Stimulated activated CD8-positive, alpha-beta memory T cell treated with anti-CD3 and anti-CD28 coated beads, Interleukin-15, amount 100 ng/mL, for 24 hours (primary cell): ENCODE measurements around the gene RPL9.
"Not testable (repeated sequence)": the region's sequence is repeated elsewhere in the genome, so short reads cannot be mapped to it uniquely, and the experiment has no call there.

Experiments used
- DNase-seq: peaks from one replicate; pipeline ENCODE4 v3.0.0-alpha.2; 2020; ENCODE audit warnings: low read depth

The RPL9 gene

GRCh38 chr4:39425297-39425696 lies 33.4 kb downstream of the RPL9 start:
- not testable (repeated sequence) for DNase-seq

- DNase-seq, result no peak
Measured at GRCh38 chr4:39422247-39422646, 36.5 kb downstream of the RPL9 start.

- no peak for DNase-seq
Measured at GRCh38 chr4:39415678-39416283, 42.9 kb downstream of the RPL9 start.

- not testable (repeated sequence) for DNase-seq
Measured at GRCh38 chr4:39411561-39411960, 47.2 kb downstream of the RPL9 start.

GRCh38 chr4:39410415-39410814 lies 48.3 kb downstream of the RPL9 start:
- DNase-seq, result no peak

GRCh38 chr4:39407584-39407885 lies 51.2 kb downstream of the RPL9 start:
- DNase-seq, result no peak

GRCh38 chr4:39406763-39407583 lies 51.7 kb downstream of the RPL9 start, which contains the start of gene KLB:
Gene KLB, plus strand, starts transcription at chr4:39406930. Its CDS starts 20 bp downstream, at chr4:39406950.
- DNase-seq, result no peak
